Activated naive CD4-positive, alpha-beta T cell treated with anti-CD3 and anti-CD28 coated beads, Interleukin-2, amount 50 U/mL, for 72 hours (primary cell): ENCODE results near the gene IQGAP2. TPM values are rescaled to one million over a fixed set of nuclear protein-coding genes. Genes with fewer than 3 reads are reported as not detected.

Source experiments
- ATAC-seq, 2 donors: fragments of 150-1000 bp; cut with Tn5 transposase; 2 replicates each; pipeline ENCODE4 v1.10.0; 2021; ENCODE audit warnings: mild to moderate bottlenecking in 2 of 2, moderate library complexity in 2 of 2
- DNase-seq, 2 donors: peaks; one replicate each; pipeline ENCODE4 v3.0.0; 2021 to 2022; ENCODE audit warnings: low spot score in 2 of 2
- H3K27ac Mint-ChIP-seq, 2 donors: one replicate each; pipeline ENCODE4 v1.8.0; 2022; ENCODE audit warnings: mild to moderate bottlenecking in 2 of 2, mixed read lengths in 2 of 2
- H3K36me3 Mint-ChIP-seq, 2 donors: one replicate each; pipeline ENCODE4 v1.8.0; 2022; ENCODE audit warnings: mixed read lengths in 2 of 2
- H3K9me3 Mint-ChIP-seq, 2 donors: one replicate each; pipeline ENCODE4 v1.8.0; 2022; ENCODE audit warnings: mixed read lengths in 2 of 2
- total RNA-seq, 2 donors: library from RNA; stranded (reverse); gene quantifications; one replicate each; pipeline ENCODE4 v1.2.3, GENCODE V29; 2022

The IQGAP2 gene
- total RNA-seq, 2 donors from 2014 or later: 42.4 to 62.0 TPM

GRCh38 chr5:76701298-76701697, 298.2 kb downstream of the IQGAP2 start:
- no peaks in the 10 kb centered on the region for H3K9me3 Mint-ChIP-seq
- no peak overlapping the region for H3K27ac Mint-ChIP-seq
- DNase-seq: no peak
- no peak for ATAC-seq
- H3K36me3 Mint-ChIP-seq: peaks cover 12% of the 10 kb centered on the region in 2 donors

- H3K27ac Mint-ChIP-seq: peak overlapping the region in 1 of 2 donors; percentile 50
- ATAC-seq (no peak), DNase-seq (no peak)
- H3K9me3 Mint-ChIP-seq: no peaks in the 10 kb centered on the region
- peaks cover 9 to 12% of the 10 kb centered on the region in 2 donors for H3K36me3 Mint-ChIP-seq
Measured at GRCh38 chr5:76703707-76704106, 300.6 kb downstream of the IQGAP2 start.

- H3K27ac Mint-ChIP-seq: peak overlapping the region in 1 of 2 donors; percentile 50
- no peaks in the 10 kb centered on the region for H3K9me3 Mint-ChIP-seq
- DNase-seq (no peak), ATAC-seq (no peak)
- H3K36me3 Mint-ChIP-seq: peaks cover 9 to 12% of the 10 kb centered on the region in 2 donors
Measured at GRCh38 chr5:76704131-76704663, 301.1 kb downstream of the IQGAP2 start.

- DNase-seq (no peak), ATAC-seq (no peak)
- peaks cover 9 to 12% of the 10 kb centered on the region in 2 donors for H3K36me3 Mint-ChIP-seq
- no peak overlapping the region for H3K27ac Mint-ChIP-seq
- H3K9me3 Mint-ChIP-seq: no peaks in the 10 kb centered on the region
Measured at GRCh38 chr5:76705574-76705973, 302.5 kb downstream of the IQGAP2 start.

- no peak overlapping the region for H3K27ac Mint-ChIP-seq
- no peaks in the 10 kb centered on the region for H3K9me3 Mint-ChIP-seq
- no peak for ATAC-seq
- DNase-seq: no peak
- H3K36me3 Mint-ChIP-seq: peaks cover under 1 to 5% of the 10 kb centered on the region in 2 donors
Measured at GRCh38 chr5:76709762-76710161, 306.7 kb downstream of the IQGAP2 start.

- no peaks in the 10 kb centered on the region for H3K9me3 Mint-ChIP-seq
- peak overlapping the region in 1 of 2 donors; percentile 75 for H3K27ac Mint-ChIP-seq
- H3K36me3 Mint-ChIP-seq: peaks cover 5% of the 10 kb centered on the region in 2 donors
- no peak for DNase-seq
- peak in 1 of 2 donors; percentile 77 for ATAC-seq
Measured at GRCh38 chr5:76710991-76711390, 307.9 kb downstream of the IQGAP2 start.

GRCh38 chr5:76714751-76715485, 311.8 kb downstream of the IQGAP2 start:
- peak overlapping the region in 1 of 2 donors; percentile 27 for H3K27ac Mint-ChIP-seq
- ATAC-seq: no peak

GRCh38 chr5:76715486-76715735, 312.3 kb downstream of the IQGAP2 start:
- DNase-seq: no peak
- ATAC-seq: no peak
- Mint-ChIP-seq H3K27ac (peak overlapping the region in 1 of 2 donors; percentile 27), H3K36me3 (peaks cover 5 to 13% of the 10 kb centered on the region in 2 donors), H3K9me3 (no peaks in the 10 kb centered on the region)

More at GRCh38 chr5:76714751-76715485, 311.8 kb downstream of the IQGAP2 start:
- H3K9me3 Mint-ChIP-seq: no peaks in the 10 kb centered on the region
- peaks cover 5 to 13% of the 10 kb centered on the region in 2 donors for H3K36me3 Mint-ChIP-seq
- DNase-seq: no peak

- peaks cover 5 to 13% of the 10 kb centered on the region in 2 donors for H3K36me3 Mint-ChIP-seq
- peak; percentile 77 to 81 for ATAC-seq
- no peaks in the 10 kb centered on the region for H3K9me3 Mint-ChIP-seq
- peak in 1 of 2 donors; percentile 52 for DNase-seq
- peak within 1 kb of the TSS; percentile 65 to 82 for H3K27ac Mint-ChIP-seq
Measured at GRCh38 chr5:76715736-76716455, 312.8 kb downstream of the IQGAP2 start, which contains the start of gene F2R. F2R (plus strand) TSS chr5:76716126; CDS start chr5:76716308, 182 bp downstream.

GRCh38 chr5:76716456-76717157, 313.5 kb downstream of the IQGAP2 start:
- peak overlapping the region; percentile 65 to 82 for H3K27ac Mint-ChIP-seq
- no peaks in the 10 kb centered on the region for H3K9me3 Mint-ChIP-seq
- peak in 1 of 2 donors; percentile 13 for ATAC-seq
- no peak for DNase-seq
- peaks cover 5 to 13% of the 10 kb centered on the region in 2 donors for H3K36me3 Mint-ChIP-seq

GRCh38 chr5:76717222-76718083, 314.4 kb downstream of the IQGAP2 start:
- Mint-ChIP-seq H3K27ac (peak overlapping the region in 1 of 2 donors; percentile 82), H3K9me3 (no peaks in the 10 kb centered on the region), H3K36me3 (peaks cover 5 to 13% of the 10 kb centered on the region in 2 donors)
- DNase-seq (no peak), ATAC-seq (no peak)

- H3K27ac Mint-ChIP-seq: no peak overlapping the region
- DNase-seq (no peak), ATAC-seq (no peak)
- no peaks in the 10 kb centered on the region for H3K9me3 Mint-ChIP-seq
- peaks cover 5 to 13% of the 10 kb centered on the region in 2 donors for H3K36me3 Mint-ChIP-seq
Measured at GRCh38 chr5:76718381-76718832, 315.3 kb downstream of the IQGAP2 start.

GRCh38 chr5:76718880-76719279, 315.8 kb downstream of the IQGAP2 start:
- no peak for DNase-seq
- no peak for ATAC-seq
- Mint-ChIP-seq H3K27ac (no peak overlapping the region), H3K36me3 (peaks cover 5 to 13% of the 10 kb centered on the region in 2 donors), H3K9me3 (no peaks in the 10 kb centered on the region)

GRCh38 chr5:76720988-76721569, 318.0 kb downstream of the IQGAP2 start:
- ATAC-seq (no peak), DNase-seq (no peak)
- Mint-ChIP-seq H3K36me3 (peaks cover 0 to 8% of the 10 kb centered on the region in 2 donors), H3K27ac (no peak overlapping the region), H3K9me3 (no peaks in the 10 kb centered on the region)

- H3K27ac Mint-ChIP-seq: no peak overlapping the region
- ATAC-seq (no peak), DNase-seq (no peak)
- no peaks in the 10 kb centered on the region for H3K9me3 Mint-ChIP-seq
- H3K36me3 Mint-ChIP-seq: no peaks in the 10 kb centered on the region
Measured at GRCh38 chr5:76723266-76723665, 320.2 kb downstream of the IQGAP2 start.
